Measurements from ENCODE around the gene PRTFDC1. TPM values are rescaled to one million over a fixed set of nuclear protein-coding genes. Genes with fewer than 3 reads are reported as not detected.

Gene PRTFDC1
- total RNA-seq, 1 experiment from 2014 or later = 22.7 TPM

DNA sequence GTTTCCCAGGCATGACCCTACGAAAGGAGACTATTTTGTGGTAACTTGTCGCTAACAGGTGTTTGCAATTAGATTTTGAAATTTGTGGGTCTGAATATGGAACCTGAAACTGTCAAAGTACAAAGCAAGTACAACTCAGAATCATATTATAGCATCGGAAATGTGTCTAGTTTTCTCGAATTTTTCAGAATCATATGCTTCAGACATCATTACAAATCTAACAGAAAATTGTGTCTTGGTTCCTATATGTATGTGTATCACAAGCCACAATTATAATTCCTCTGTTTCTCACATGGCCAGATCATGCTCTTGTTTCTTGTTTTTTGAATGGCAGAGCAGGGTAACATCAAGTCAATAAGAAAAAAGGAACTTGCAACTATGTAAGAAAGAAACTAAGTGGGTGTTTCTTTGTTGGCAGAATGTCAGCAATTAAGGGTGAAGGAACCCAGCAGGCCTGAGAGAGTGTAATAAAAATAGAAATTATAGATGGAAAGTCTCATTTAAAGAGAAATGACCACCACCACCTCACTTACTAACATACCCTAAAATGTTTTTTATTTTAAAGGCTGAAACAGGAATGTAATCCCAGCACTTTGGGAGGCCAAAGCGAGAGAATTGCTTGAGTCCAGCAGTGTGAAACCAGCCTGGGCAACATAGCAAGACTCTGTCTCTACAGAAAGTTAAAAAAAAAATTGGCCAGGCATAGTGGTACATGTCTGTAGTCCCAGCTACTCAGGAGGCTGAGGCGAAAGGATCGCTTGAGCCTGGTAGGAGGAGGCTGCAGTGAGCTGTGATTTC lies 51.3 kb downstream of the PRTFDC1 start:
- CTCF ChIA-PET = interaction anchor here (0.7 kb wide), 1 partner anchor 32 kb away, joined by 3 read pairs; no protein-coding TSS in a partner anchor
- intact Hi-C loops (cut with micrococcal nuclease; ENCODE audit: unreplicated experiment) = loop anchor here (5.0 kb wide), 1 partner anchor 184 kb away; no protein-coding TSS in a partner anchor

GRCh38 chr10:24899571-24899970 lies 52.8 kb downstream of the PRTFDC1 start:
- peaks cover 41% of the 10 kb centered on the region for H3K4me1 Mint-ChIP-seq (ENCODE audit: low read depth, unreplicated experiment)
- H3K36me3 Mint-ChIP-seq (ENCODE audit: insufficient read depth, unreplicated experiment) = peaks cover 7% of the 10 kb centered on the region
- H3K4me3 Mint-ChIP-seq (ENCODE audit: low read depth, unreplicated experiment) = no peak overlapping the region
- CTCF ChIA-PET = no interaction called here
- H3K9me3 Mint-ChIP-seq (ENCODE audit: low read depth, unreplicated experiment) = no peaks in the 10 kb centered on the region
- intact Hi-C loops (cut with micrococcal nuclease; ENCODE audit: unreplicated experiment) = no loop called here
- H3K27me3 Mint-ChIP-seq (ENCODE audit: unreplicated experiment) = no peaks in the 10 kb centered on the region
- no TSS peak for BruUV-seq (replicated peaks)
- no peak for DNase-seq
- H3K27ac Mint-ChIP-seq (ENCODE audit: unreplicated experiment) = no peak overlapping the region
- TF ChIP-seq, protein P1, sequence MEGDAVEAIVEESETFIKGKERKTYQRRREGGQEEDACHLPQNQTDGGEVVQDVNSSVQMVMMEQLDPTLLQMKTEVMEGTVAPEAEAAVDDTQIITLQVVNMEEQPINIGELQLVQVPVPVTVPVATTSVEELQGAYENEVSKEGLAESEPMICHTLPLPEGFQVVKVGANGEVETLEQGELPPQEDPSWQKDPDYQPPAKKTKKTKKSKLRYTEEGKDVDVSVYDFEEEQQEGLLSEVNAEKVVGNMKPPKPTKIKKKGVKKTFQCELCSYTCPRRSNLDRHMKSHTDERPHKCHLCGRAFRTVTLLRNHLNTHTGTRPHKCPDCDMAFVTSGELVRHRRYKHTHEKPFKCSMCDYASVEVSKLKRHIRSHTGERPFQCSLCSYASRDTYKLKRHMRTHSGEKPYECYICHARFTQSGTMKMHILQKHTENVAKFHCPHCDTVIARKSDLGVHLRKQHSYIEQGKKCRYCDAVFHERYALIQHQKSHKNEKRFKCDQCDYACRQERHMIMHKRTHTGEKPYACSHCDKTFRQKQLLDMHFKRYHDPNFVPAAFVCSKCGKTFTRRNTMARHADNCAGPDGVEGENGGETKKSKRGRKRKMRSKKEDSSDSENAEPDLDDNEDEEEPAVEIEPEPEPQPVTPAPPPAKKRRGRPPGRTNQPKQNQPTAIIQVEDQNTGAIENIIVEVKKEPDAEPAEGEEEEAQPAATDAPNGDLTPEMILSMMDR (IDR thresholded peaks at IDR 0.05; ENCODE audit: unreplicated experiment) = no peak

More for the DNA sequence above, 51.3 kb downstream of the PRTFDC1 start:
- peak overlapping the region; percentile 78 for H3K27ac Mint-ChIP-seq (ENCODE audit: unreplicated experiment)
- peak overlapping the region; percentile 55 for H3K4me3 Mint-ChIP-seq (ENCODE audit: low read depth, unreplicated experiment)
- no peaks in the 10 kb centered on the region for H3K27me3 Mint-ChIP-seq (ENCODE audit: unreplicated experiment)
- no peak for DNase-seq
- TF ChIP-seq, protein P1 (IDR thresholded peaks at IDR 0.05; ENCODE audit: unreplicated experiment) = no peak
- no peaks in the 10 kb centered on the region for H3K9me3 Mint-ChIP-seq (ENCODE audit: low read depth, unreplicated experiment)
- H3K36me3 Mint-ChIP-seq (ENCODE audit: insufficient read depth, unreplicated experiment) = peaks cover 7% of the 10 kb centered on the region
- BruUV-seq (replicated peaks) = no TSS peak
- peaks cover 36% of the 10 kb centered on the region for H3K4me1 Mint-ChIP-seq (ENCODE audit: low read depth, unreplicated experiment)

GRCh38 chr10:24898501-24898900 lies 53.9 kb downstream of the PRTFDC1 start:
- no peak for DNase-seq
- CTCF ChIA-PET = no interaction called here
- no peak overlapping the region for H3K27ac Mint-ChIP-seq (ENCODE audit: unreplicated experiment)
- intact Hi-C loops (cut with micrococcal nuclease; ENCODE audit: unreplicated experiment) = no loop called here
- H3K4me3 Mint-ChIP-seq (ENCODE audit: low read depth, unreplicated experiment) = no peak overlapping the region
- H3K36me3 Mint-ChIP-seq (ENCODE audit: insufficient read depth, unreplicated experiment) = peaks cover 7% of the 10 kb centered on the region
- BruUV-seq (replicated peaks) = no TSS peak
- H3K4me1 Mint-ChIP-seq (ENCODE audit: low read depth, unreplicated experiment) = peaks cover 48% of the 10 kb centered on the region
- no peaks in the 10 kb centered on the region for H3K9me3 Mint-ChIP-seq (ENCODE audit: low read depth, unreplicated experiment)
- TF ChIP-seq, protein P1 (IDR thresholded peaks at IDR 0.05; ENCODE audit: unreplicated experiment) = no peak
- no peaks in the 10 kb centered on the region for H3K27me3 Mint-ChIP-seq (ENCODE audit: unreplicated experiment)

GRCh38 chr10:24897326-24897926 lies 55.0 kb downstream of the PRTFDC1 start:
- Mint-ChIP-seq H3K4me1 (ENCODE audit: low read depth, unreplicated experiment) (peaks cover 50% of the 10 kb centered on the region), H3K9me3 (ENCODE audit: low read depth, unreplicated experiment) (no peaks in the 10 kb centered on the region), H3K36me3 (ENCODE audit: insufficient read depth, unreplicated experiment) (peaks cover 7% of the 10 kb centered on the region), H3K4me3 (ENCODE audit: low read depth, unreplicated experiment) (no peak overlapping the region), H3K27me3 (ENCODE audit: unreplicated experiment) (no peaks in the 10 kb centered on the region), H3K27ac (ENCODE audit: unreplicated experiment) (no peak overlapping the region)
- intact Hi-C loops (cut with micrococcal nuclease; ENCODE audit: unreplicated experiment) = no loop called here
- TF ChIP-seq, protein P1 (IDR thresholded peaks at IDR 0.05; ENCODE audit: unreplicated experiment) = no peak
- CTCF ChIA-PET = no interaction called here
- DNase-seq = no peak
- BruUV-seq (replicated peaks) = no TSS peak
